H1 (cell line): ENCODE results near the gene DRC3. TPM values are rescaled to one million over a fixed set of nuclear protein-coding genes. Genes with fewer than 3 reads are reported as not detected.

ENCODE experiments used
- ASH2L ChIP-seq: fragments of 200-600, 300-600 bp; sonication (generic); IDR thresholded peaks from one replicate; pipeline ENCODE4 v1.7.1; 2017; ENCODE audit warnings: low read length
- RNF2 ChIP-seq: fragments of 200-900, 300-1000 bp; sonication (generic); IDR thresholded peaks from 2 replicates; pipeline ENCODE4 v1.7.1; 2016; ENCODE audit warnings: borderline replicate concordance, low read depth, mild to moderate bottlenecking, antibody characterized with exemption, low read length; ENCODE audit not compliant: poor library complexity, severe bottlenecking; ENCODE audit errors: missing control alignments
- SAP30 ChIP-seq: fragments of 300-600 bp; sonication (generic); IDR thresholded peaks from 2 replicates; pipeline ENCODE4 v1.7.1; 2012; ENCODE audit warnings: low read length, moderate library complexity, mild to moderate bottlenecking, inconsistent platforms; ENCODE audit not compliant: insufficient read depth, insufficient replicate concordance
- polyA plus RNA-seq, 7 experiments: library from polyadenylated mRNA; depleted of rRNA in 3 of 7; stranded (reverse) in 5 of 7; unstranded in 2 of 7; fragments of >200 nt in 5 of 7; fragments of 200-250 nt in 2 of 7; gene quantifications; 1 replicate in 5 of 7; 2 replicates in 1 of 7; 4 replicates in 1 of 7; pipeline versions ENCODE4 v1.2.1 to v1.2.3, GENCODE V29; 2011 to 2013; ENCODE audit warnings: missing spikeins in 2 of 7, mixed read lengths in 2 of 7
- total RNA-seq: library from RNA; stranded (reverse); fragmentation: NEBNext Ultra II Directional; extraction: Animal tissue kit (Norgen Biotek cat#: 25700); gene quantifications from 2 replicates; pipeline ENCODE4 v1.2.1, GENCODE V29; 2021
- TF ChIP-seq, protein P1 (sequence below): fragments of 300-600 bp; sonication (generic); IDR thresholded peaks from 2 replicates; pipeline ENCODE4 v1.7.1; 2012; ENCODE audit warnings: low read length, moderate library complexity, mild to moderate bottlenecking, inconsistent platforms; ENCODE audit not compliant: insufficient replicate concordance

DRC3 gene
- total and polyA plus RNA-seq, 2 of the 8 experiments (the other 6 are each of a cell fraction or from before 2014, with no cell fraction given) = 0.59 TPM; not detected in 1

DNA sequence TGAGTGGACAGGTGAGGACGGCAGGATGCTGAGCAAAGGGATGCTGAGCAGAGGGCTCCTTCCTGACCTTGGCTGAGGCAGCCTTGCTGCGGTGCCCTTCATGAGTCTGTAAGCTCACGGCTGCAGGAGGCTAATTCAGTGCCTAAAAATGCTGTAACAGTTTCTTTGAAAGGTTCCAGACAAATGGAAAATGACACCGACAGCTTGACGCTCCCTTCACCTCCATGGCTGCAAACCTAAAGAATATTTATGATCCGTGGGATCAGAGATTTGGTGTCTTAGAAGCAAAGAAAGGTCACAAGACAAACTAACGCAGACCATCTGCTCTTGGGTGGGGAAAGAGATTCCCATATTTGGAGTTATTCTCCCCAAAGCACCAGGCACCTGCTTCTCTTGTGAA is 28.4 kb upstream of the DRC3 start (continued):
- TF ChIP-seq, protein P1, sequence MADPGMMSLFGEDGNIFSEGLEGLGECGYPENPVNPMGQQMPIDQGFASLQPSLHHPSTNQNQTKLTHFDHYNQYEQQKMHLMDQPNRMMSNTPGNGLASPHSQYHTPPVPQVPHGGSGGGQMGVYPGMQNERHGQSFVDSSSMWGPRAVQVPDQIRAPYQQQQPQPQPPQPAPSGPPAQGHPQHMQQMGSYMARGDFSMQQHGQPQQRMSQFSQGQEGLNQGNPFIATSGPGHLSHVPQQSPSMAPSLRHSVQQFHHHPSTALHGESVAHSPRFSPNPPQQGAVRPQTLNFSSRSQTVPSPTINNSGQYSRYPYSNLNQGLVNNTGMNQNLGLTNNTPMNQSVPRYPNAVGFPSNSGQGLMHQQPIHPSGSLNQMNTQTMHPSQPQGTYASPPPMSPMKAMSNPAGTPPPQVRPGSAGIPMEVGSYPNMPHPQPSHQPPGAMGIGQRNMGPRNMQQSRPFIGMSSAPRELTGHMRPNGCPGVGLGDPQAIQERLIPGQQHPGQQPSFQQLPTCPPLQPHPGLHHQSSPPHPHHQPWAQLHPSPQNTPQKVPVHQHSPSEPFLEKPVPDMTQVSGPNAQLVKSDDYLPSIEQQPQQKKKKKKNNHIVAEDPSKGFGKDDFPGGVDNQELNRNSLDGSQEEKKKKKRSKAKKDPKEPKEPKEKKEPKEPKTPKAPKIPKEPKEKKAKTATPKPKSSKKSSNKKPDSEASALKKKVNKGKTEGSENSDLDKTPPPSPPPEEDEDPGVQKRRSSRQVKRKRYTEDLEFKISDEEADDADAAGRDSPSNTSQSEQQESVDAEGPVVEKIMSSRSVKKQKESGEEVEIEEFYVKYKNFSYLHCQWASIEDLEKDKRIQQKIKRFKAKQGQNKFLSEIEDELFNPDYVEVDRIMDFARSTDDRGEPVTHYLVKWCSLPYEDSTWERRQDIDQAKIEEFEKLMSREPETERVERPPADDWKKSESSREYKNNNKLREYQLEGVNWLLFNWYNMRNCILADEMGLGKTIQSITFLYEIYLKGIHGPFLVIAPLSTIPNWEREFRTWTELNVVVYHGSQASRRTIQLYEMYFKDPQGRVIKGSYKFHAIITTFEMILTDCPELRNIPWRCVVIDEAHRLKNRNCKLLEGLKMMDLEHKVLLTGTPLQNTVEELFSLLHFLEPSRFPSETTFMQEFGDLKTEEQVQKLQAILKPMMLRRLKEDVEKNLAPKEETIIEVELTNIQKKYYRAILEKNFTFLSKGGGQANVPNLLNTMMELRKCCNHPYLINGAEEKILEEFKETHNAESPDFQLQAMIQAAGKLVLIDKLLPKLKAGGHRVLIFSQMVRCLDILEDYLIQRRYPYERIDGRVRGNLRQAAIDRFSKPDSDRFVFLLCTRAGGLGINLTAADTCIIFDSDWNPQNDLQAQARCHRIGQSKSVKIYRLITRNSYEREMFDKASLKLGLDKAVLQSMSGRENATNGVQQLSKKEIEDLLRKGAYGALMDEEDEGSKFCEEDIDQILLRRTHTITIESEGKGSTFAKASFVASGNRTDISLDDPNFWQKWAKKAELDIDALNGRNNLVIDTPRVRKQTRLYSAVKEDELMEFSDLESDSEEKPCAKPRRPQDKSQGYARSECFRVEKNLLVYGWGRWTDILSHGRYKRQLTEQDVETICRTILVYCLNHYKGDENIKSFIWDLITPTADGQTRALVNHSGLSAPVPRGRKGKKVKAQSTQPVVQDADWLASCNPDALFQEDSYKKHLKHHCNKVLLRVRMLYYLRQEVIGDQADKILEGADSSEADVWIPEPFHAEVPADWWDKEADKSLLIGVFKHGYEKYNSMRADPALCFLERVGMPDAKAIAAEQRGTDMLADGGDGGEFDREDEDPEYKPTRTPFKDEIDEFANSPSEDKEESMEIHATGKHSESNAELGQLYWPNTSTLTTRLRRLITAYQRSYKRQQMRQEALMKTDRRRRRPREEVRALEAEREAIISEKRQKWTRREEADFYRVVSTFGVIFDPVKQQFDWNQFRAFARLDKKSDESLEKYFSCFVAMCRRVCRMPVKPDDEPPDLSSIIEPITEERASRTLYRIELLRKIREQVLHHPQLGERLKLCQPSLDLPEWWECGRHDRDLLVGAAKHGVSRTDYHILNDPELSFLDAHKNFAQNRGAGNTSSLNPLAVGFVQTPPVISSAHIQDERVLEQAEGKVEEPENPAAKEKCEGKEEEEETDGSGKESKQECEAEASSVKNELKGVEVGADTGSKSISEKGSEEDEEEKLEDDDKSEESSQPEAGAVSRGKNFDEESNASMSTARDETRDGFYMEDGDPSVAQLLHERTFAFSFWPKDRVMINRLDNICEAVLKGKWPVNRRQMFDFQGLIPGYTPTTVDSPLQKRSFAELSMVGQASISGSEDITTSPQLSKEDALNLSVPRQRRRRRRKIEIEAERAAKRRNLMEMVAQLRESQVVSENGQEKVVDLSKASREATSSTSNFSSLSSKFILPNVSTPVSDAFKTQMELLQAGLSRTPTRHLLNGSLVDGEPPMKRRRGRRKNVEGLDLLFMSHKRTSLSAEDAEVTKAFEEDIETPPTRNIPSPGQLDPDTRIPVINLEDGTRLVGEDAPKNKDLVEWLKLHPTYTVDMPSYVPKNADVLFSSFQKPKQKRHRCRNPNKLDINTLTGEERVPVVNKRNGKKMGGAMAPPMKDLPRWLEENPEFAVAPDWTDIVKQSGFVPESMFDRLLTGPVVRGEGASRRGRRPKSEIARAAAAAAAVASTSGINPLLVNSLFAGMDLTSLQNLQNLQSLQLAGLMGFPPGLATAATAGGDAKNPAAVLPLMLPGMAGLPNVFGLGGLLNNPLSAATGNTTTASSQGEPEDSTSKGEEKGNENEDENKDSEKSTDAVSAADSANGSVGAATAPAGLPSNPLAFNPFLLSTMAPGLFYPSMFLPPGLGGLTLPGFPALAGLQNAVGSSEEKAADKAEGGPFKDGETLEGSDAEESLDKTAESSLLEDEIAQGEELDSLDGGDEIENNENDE = no peak
- TF ChIP-seq RNF2 (no peak), SAP30 (no peak), ASH2L (no peak)
